ENCODE measurements around the gene AGAP2. TPM values are rescaled to one million over a fixed set of nuclear protein-coding genes. Genes with fewer than 3 reads are reported as not detected.
A peak's percentile ranks its signal among the peaks of the same experiment; 100 is the strongest.

AGAP2 gene
- total and polyA plus RNA-seq, 2 of the 13 experiments (the other 11 are each of a cell fraction or from before 2014, with no cell fraction given), result 0.38 to 0.45 TPM

GRCh38 chr12:57782608-57783465 is 44.3 kb upstream of the AGAP2 start, which contains the start of gene TSFM (continued):
- TF ChIP-seq NFAT5 (CRISPR knock-in tag; IDR thresholded peaks at IDR 0.05) (0 out of 2 replicates have a peak, but pooled peaks have one; percentile 47), ZBTB14 (CRISPR knock-in tag; IDR thresholded peaks at IDR 0.05) (no peak), ZBTB7B (CRISPR knock-in tag; IDR thresholded peaks at IDR 0.05) (peak; percentile 76; the same call in 1 of the 2 replicates), EZH2 (conservative IDR thresholded peaks at IDR 0.05; ENCODE audit: low read depth, low read length) (no peak), SMAD3 (CRISPR knock-in tag; IDR thresholded peaks at IDR 0.05) (peak; percentile 98), ZBTB39 (CRISPR knock-in tag; IDR thresholded peaks at IDR 0.05) (no peak), ZNF414 (CRISPR knock-in tag; IDR thresholded peaks at IDR 0.05) (peak; percentile 47; the same call in 1 of the 2 replicates), SKI (IDR thresholded peaks at IDR 0.05; ENCODE audit: partially characterized antibody) (no peak), TCF7L2 (IDR thresholded peaks at IDR 0.05; ENCODE audit: low read depth, low read length) (no peak), SRSF4 (IDR thresholded peaks at IDR 0.05; ENCODE audit: low read depth, low read length, poor library complexity, severe bottlenecking) (no peak), TARDBP (CRISPR knock-in tag; IDR thresholded peaks at IDR 0.05) (peak; percentile 93), EP300 (IDR thresholded peaks at IDR 0.05; ENCODE audit: low read depth in 2 of 2, low read length in 2 of 2) (peak in 1 of 2 experiments; percentile 21; a peak in 1 of 4 replicates), EP300 (CRISPR knock-in tag; IDR thresholded peaks at IDR 0.05; ENCODE audit: borderline replicate concordance) (peak; percentile 35; the same call in 1 of the 2 replicates), ZXDC (CRISPR knock-in tag; IDR thresholded peaks at IDR 0.05) (peak; percentile 34; the same call in 1 of the 2 replicates), ZNF703 (CRISPR knock-in tag; IDR thresholded peaks at IDR 0.05; ENCODE audit: borderline replicate concordance) (no peak), SRSF1 (optimal IDR thresholded peaks at IDR 0.05; ENCODE audit: low read depth, low read length) (no peak)
